HG03521 (cell line): ENCODE measurements around the gene KCNH1.

Experiments used
- ATAC-seq: cut with Tn5 transposase; IDR thresholded peaks from one replicate; pipeline ENCODE4 v1.9.1; 2021; ENCODE audit warnings: mild to moderate bottlenecking, moderate library complexity; ENCODE audit not compliant: unreplicated experiment

Gene KCNH1

DNA sequence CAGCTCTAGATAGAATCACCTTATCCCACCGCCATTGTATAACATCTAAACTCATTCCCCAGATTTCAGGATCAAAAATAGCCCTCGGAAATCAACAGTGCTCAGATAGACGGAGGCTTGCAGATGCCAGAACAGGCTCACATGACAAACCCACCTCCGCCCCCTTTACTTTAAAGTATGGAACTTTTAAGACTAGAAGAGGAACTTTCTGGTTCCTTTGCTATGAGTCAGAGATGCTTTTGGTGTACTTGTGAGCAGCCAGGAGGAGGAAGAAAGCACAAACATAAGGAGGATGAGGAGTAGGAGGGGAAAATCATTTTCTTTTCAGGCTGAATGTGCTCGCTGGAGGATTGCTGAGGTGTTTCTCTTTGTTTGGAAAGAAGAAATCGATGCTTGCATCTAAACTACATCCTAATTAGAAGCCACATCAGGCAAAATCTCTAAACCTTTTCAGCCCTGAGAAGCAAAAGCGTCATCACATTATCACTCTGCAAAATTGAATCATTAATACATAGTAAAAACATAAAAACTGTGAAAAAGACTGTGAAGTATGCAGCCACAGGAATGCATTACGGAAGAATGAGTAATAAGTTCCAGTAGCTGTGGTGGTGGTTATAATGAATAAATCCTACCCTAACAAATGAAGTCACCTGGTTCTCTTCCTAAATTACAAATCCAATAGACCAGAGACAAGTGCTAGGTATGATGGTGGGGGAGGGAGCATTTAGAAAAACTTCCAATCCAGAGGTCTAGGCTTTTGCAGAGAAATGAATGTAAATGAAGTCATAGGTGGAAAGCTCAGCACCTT lies 251.3 kb downstream of the KCNH1 start:
- ATAC-seq, result no peak

DNA sequence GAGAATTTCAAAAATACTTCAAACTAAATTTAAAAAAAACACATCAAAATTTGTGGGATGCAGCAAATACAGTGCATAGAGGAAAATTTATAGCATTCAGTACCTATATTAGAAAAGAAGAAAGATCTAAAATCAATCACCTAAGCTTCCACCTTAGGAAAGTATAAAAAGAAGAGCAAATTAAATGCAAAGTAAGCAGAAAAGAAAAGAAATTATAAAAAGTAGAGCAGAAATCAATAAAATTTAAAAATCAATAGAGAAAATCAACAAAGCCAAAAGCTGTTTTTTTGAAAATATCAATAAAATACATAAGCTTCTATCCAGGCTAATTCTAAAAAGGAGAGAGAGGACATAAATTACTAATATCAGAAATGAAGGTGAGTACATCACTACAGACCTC lies 255.4 kb downstream of the KCNH1 start:
- ATAC-seq, result no peak

DNA sequence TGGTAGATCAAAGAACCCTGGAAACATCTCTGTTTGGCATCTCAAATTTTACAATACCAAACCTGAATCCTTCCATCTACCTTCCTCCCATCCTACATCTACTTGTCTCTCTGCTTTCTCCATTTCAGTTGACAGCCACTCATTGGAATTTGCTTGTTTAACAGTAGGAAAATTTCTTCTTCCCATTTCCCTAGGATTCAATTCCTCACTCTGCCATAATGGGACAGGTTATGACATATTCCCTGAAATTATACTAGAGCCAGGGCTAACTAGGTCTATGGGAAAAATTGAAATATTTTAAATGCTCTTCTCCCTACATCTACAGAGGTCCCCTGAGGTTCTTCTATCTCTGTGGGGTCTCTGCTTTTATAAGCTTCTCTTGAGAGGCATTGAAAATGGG lies 257.7 kb downstream of the KCNH1 start:
- ATAC-seq, result no peak

DNA sequence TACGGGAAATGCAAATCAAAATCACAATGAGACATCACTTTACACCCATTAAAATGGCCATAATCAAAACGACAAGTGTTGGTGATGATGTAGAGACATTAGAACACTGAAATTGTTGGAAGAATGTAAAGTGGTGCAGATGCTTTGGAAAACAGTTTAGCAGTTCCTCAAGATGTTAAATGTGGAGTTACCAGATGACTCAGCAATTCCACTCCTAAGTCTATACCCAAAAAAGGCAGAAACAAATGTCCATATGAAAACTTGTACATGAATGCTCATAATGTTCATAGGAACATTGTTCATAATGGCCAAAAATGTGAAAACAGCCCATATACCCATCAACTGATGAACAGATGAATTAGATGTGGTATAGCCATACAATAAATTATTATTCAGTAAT lies 267.4 kb downstream of the KCNH1 start:
- no peak for ATAC-seq

DNA sequence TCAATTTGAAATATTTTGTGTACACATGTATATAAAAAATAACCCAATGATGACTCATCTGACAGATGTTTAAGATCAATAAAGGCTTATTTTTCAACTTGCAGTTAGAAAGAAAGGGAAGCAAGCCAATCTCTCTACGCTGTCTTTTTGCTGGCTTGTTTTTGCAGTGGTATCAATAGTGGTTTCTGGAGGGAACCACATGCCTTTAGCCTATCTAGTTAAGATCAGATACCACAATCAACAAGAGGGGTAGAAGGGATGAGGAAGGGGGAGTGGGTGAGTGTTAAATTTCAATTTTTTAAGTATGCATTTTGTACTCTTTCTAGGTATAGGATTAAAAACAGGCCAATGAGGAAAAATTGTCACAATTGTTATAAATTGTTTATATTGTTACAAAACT lies 276.2 kb downstream of the KCNH1 start:
- no peak for ATAC-seq

DNA sequence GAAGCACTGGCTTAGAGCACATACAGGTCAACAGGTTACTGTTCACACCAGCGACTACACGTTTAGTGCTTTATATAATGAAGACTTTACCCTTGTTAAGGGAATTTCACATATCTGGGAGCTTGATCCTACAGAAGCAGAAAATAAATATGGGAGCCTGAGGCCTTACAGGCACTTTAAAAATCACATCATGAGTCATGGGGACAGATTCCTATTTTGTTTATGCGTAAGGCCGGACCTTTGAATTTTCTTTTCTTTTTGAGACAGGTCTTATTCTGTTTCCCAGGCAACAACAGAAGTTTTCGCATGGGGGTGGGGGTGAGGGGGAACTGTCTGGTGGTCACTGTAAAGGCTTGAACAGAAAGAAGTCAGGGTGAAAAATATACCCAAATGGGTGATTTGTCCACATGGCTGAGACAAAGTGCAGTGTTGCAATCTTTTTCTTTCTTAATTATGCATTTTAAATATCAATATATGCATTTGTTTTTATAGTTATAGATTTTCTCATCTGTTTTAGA lies 276.7 kb downstream of the KCNH1 start:
- no peak for ATAC-seq

DNA sequence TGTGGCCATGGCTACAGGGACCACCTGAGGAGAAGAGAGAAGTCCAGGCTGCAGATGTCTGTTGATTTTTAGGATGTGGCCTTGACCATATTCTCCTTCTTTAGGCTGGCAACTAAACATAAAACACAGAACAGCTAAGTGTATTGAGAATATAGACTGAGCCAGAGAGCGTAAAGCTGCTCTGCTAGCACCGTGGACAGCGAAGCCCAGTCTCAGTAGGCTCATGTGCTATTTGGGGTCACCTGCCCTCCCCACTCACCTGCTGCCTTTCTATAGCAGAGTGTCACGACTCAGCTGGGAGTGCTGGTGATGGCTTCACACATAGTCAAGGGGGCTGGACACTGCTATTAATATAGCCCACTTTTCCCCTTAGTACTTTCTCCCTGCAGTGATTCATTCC lies 278.5 kb downstream of the KCNH1 start:
- ATAC-seq, result no peak

DNA sequence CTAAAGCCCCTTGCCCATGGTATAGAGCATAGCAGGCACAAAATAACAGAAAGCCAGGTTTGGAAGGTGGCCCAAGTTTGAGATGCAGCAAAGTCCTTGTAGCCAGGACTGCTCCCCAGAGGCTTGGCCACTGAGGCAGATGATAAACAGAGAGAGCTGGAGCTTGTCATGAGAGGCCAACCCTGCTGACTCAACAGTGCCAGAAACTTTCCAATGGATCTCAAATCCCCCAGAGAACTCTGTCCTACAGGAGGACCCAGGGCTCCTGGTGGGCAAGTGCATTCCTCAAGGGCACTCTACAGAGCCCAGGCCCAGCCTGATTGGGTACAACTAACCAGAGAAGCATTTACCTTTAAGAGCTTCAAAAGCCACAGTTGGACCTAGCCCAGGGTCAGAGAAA lies 280.7 kb downstream of the KCNH1 start:
- ATAC-seq, result no peak

DNA sequence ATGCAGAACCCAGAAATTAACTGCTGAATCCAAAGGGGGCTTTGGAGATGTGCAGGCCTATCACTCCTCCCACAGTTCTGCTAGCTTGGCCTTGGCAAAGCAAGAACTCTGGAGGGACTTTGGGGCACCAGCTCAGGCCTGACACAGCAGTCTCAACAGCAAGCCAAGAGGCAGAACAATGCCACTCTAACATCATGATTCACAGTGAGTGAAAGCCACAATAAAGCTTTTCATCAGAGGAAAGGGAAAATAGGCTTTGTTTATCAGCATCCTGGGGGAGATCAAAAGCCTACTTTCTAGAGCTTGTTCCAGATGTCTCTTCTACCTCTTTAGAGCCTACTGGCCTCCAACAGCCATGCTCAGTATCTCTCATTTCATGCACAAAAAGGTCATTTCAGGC lies 283.4 kb downstream of the KCNH1 start:
- no peak for ATAC-seq

DNA sequence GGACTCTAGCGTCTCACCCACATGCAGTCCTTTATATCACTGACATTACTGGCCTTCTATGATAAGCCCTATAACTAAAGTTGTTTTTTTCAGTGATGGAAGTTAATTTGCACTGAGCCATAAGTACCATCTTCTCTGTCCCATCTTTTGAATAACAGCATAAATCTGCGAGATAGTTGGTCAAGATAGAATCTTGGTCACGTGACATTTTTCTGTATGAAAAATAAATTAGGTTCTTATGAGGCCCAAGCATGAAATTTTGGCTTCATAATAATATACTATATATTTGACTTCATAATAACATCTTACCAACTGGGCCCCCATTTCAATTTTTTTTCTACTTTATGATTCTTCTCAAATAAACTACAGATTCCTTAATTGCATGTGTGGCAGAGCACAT lies 285.5 kb downstream of the KCNH1 start:
- ATAC-seq, result no peak

DNA sequence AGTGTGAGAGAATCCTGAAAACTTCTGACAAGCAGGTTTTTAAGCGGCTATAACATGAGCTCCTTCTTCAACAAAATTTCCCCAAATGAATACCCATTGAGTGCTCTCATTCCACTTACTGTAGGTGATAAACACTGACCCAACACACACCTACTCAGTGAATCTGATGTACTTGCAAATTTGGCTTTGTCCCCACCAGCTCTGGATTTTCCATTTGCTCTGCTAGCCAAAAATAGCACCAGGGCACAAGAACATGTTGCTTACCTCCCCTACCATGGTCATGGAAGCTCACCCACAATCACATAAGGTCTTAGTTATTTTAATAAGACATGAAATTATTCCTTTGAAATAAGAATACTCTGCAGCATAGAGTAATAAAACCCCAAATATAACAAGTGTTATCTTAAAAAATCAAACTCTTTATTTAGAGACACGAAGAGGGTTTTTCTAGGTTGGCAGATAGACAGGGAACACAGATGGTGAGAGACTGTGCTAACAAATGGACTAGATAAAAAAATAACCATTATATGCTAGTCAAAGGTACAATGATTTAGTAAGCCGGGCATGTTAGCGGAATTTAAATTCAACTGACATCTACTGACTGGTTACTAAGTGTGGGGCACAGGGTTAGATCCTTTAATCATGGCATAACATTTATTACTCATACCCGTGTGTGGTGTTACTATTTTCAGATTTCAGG lies 291.9 kb downstream of the KCNH1 start:
- no peak for ATAC-seq

DNA sequence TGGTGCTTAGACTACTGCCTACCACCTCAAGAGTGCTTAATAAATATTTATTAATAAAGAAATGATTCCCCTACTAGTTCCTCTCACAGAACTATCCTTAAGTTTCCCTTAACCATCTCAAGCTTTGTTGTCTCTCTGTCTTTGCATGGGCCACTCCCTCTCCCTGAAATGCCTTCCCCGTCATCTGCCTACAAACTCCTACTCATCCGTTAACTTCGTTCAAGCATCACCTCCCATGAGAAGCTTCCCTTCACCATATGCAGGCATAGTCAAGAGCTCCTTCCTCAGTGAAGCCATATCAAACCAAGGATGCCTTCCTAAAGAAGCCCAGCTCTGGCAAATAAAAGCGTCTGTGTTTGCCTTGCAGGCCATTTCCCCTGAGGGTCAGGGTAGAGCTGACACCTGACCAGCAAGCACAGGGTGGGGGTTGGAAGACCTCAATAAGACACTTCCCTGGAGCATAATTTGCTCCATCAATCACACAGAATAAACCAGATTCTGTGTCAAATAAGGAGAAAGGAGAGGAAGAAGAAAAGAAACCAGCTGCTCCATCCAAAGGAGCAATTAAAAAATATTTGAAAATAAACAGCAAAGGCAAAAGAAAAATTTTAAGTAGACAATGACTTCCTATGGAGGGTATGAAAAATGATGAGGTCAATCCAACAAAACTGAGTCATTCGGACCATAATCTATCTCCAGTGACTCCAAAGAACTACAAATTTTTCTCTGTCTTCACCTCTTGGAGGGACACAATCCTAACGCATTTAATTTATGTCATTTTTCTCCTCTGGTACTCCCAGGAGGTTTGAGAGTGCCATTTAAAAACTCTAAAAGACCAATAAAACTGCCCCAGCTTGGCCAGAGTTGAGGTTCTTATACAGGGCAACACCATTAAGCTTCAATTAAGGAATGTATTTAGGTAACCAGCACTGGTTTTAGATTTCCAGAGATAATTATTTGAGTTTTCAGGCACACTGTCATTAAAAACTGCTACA lies 303.6 kb downstream of the KCNH1 start:
- ATAC-seq, result no peak

DNA sequence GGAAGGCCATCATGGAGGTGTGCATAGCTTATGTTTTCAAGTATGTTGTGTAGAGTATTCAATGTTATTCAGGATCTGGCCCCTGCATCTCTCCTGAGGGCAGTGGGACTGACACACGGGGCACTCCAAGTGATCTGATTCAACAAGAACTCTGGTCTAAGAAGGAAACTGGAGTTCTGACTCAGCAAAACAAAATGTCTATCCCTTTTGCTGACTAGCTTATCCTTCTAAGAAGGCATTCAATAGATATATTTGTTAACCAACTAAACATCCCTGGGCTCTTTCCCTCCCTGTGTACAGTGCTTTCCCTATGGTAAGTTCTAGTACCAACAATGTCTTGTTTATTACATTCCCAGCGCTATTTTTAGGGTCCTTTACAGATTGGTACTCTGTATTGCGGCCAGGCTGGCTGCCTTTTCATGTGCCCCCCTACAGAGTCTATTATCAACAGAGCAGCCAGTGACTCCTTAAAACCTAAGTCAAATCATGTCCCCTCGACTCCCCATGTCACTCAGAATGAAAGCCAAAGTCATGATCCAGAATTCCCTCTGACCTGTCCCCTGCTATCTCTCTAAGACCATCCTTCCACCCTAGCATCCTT lies 304.9 kb downstream of the KCNH1 start:
- no peak for ATAC-seq

DNA sequence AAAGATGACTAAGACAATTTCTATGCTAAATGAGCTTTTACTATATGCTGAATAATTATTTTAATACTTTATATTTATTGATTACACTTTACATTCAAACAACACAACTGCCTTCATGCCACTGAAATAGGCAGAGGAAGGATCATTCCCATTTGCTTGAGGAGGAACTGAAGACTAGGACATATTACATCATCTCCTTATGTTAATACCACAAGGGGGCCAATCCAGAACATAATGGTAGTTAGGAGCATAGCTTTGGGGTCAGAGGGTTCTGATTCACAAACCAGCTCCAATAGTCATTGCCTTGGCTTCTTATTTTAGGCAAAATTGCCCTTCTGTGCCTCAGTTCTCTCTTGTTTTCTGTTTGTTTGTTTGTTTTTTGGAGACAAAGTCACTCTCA lies 306.5 kb downstream of the KCNH1 start:
- no peak for ATAC-seq

DNA sequence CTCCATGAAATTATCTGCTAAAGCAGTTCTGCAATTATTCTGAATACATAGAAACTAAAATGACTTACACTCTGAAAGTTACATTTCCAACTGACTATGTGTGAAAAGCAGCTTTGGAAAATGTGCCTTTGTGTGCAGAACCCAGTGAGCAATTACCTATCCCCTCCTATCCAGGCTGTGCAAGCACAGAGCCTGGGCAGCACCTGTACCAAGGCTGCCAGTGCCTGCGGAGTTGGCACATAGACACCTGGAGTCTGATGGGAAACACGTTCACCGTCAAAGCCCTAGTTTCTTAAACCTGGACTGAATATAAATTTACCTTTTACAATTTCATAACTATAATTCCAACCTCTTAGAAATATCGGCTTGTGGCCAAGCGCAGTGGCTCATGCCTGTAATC lies 307.3 kb downstream of the KCNH1 start:
- no peak for ATAC-seq

DNA sequence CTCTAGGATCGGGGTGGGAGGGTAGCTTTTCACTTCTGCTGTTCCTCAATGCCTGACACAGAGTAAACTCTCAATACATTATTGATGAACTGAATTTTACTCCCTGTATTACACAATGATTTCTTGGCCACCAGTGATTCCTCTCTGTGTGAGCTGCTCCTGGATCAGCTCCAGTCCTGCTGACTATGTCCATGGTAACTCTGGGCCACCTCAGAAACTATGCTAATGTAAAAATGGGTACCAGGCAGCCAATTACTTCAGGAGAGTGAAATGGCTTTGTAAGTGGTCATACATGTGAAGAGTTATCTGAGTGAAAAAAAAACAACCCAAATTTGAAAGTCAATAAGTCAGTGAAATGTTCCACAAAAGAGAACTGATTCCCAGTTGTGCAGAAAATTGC lies 311.0 kb downstream of the KCNH1 start:
- no peak for ATAC-seq

DNA sequence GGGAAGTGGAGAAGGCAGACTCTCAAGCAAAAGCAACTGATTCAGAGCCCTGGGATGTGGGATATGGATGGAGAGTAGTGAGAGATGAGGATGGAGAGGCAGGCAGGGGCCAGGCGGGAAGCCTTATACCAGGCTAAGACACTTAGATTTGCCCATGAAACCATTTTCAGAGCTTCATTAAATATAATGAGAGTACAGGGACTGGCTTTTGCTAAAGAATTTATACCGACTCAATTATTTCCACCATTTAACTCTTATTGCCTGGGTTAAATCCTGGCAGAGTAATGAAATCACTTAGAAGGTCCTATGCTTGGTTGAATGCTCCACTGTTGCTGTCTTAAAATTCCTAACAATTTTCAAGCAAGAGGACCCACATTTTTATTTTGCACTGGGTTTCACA lies 311.7 kb downstream of the KCNH1 start:
- no peak for ATAC-seq

DNA sequence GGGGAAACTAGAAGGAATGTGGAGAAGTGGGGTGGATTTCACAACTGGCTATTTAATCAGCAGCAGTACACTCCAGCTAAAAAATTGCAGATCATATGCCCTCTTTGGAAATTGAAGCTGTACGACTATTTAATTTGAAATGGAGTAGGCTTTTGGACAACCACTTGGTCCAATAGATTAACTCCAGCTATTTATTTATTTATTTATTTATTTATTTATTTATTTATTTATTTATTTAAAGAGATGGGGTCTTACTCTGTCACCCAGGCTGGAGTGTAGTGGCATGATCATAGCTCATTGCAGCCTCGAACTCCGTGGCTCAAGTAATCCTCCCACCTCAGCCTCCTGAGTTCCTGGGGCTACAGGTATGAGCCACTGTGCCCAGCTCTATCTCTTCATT lies 312.3 kb downstream of the KCNH1 start:
- no peak for ATAC-seq

DNA sequence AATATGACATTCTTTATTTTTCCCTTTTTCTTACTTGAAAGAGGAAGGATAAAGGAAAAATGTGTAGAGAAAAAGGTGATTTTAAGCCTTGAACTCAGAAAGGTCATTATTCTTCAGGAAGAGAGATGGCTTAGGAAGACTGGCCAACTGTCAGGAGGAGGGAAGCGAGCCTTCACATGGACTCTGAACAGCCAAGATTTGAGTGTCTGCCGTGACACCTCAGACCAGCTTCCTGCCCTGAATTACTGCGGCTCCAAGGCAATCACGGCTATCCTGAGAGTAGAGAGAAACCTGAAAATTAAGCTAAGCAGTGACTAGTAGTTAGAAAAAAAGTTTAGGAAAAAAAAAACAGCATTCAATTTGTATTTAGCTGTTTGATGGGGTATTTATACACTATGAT lies 314.7 kb downstream of the KCNH1 start:
- no peak for ATAC-seq

DNA sequence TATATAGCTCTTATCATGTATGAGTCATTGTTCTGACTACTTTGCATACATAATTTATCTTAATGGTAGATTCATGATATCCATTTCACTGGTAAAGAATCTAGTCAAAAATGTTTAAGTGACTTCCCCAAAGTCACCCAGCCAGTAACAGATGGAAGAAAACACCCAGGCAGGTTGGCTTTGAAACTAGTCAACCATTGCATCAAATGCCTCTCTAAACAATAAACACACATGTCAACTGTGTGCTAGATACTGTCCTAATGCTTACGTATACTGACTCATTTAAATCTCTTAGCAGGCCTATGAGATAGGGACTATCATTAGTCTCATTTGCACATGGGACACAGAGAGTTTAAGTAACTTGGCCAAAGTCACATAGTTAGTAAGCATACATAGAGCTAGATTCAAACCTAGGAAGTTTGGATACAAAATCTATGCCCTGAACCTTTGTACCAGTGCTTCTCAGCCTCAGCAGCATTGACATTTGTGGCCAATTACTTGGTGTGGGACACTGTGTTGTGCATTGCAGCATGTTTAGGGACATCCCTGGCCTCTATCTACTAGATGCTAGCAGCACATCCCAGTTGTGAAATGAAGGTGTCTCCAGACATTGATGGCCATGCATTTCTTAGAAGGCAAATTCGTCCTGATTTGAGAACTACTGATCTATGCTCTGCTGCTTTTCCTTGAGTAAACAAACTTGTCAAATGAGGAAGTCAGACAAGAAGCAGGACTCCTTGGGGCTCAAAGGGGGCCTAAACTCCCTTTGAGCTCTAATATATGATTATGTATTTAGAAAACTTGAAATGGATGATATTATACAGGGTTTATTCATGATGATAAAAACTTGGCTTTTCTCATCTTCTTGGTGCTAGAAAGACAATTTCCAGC lies 316.3 kb downstream of the KCNH1 start:
- no peak for ATAC-seq
